NCI-H524 (cell line): ENCODE results near the gene SF3B2.
"Not testable (repeated sequence)": the region's sequence is repeated elsewhere in the genome, so short reads cannot be mapped to it uniquely, and the experiment has no call there.

Experiments
- DNase-seq, 2 experiments: peaks; one replicate each; lab custom pipeline; 2025; lab: John Stamatoyannopoulos, UW

Gene SF3B2

DNA sequence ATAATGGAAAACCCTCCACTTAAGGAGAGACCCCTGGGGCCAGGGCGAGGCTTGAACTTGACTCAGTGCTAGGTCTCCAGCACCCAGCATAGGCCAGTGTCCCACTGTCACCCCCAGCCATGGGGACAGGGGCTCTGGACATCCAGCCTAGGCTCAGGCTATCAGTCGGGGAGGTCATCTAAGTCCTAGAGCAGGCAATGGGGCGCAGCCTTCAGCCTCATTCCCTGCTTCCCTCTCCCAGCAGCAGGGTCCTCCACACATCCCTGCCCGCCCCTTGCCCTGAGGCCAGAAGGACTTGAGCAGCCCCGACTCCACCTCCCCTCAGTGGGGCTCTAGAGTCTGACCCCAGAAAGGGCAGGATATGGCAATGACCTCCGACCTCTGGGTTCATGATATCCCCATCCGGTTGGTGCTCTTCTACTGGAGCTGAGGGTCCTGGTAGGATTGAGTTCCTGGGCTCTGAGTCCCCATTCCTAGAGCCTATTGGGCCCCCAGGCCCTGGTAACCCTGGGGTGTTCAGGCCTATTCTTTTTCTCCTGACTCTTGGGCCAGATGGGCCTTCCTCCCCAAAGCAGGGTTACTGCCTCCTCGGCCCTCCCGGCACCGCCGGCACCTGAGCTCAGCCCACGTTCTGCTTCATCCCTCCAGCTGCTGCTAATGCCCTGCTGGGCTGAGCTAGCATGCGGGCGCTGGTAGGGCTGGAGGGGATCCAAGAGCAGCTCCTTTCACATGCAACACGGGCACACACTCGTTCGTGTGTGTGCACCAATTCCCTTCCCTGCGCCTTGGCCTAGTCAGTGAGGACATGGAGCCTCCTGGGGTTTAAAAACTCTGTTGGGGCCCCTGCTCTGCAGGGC, 36.0 kb upstream of the SF3B2 start:
- DNase-seq: no peak

DNA sequence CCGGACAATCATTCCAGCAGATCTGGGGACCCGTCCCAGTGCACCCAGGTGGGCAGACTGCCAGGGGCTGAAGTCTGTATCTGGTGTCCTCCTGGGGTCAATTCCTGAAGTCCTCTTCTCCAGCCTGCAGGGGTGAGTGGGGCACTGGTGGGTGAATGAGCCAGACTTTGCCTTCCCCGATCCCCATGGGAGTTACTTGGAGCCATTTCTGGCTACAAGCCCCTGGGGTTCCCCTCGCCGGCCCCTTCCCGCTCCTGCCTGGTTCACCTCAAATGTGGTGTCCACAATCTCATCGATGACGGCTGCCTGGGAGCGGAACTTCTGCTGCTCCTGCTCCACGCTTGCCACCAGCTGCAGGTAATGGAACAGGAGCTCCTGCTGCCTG, 35.4 kb upstream of the SF3B2 start:
- no peak for DNase-seq

DNA sequence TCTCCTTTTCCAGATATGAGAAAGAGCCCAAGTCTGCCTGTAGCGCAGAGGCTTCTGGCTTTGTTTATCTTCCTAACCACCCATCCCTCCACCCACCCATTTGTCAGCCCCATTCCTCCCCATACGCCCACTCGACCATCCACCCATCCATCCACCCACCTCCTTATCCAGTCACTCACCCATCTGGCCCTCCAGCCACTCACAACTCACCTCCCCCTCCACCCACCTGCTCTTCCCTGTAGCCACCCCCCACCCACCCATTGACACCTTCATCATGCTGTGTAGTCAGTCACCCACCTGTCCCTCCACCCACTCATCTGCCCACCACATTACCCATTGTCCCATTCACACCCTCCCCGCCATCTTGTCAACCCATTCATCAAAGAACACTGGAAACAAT, 34.8 kb upstream of the SF3B2 start:
- no peak for DNase-seq

DNA sequence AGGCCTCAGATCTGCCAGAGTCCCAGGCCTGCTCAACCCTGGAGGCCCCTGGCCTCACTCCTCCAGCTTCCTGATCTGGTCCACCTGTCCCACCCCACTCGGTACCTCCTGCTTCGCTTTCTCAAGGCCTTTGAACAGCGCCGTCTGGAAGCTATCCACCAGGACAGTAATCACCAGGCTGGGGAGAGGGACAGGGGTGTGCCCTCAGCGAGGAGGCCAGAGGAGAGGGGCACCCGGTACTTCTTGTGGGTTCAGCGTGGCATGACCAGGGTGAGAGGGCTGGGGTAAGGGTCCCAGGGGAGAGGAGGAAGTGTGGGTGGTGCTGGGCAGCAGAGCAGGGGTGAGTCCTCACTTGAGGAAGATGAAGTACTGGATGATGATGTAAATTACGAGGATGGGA, 32.0 kb upstream of the SF3B2 start:
- no peak for DNase-seq

DNA sequence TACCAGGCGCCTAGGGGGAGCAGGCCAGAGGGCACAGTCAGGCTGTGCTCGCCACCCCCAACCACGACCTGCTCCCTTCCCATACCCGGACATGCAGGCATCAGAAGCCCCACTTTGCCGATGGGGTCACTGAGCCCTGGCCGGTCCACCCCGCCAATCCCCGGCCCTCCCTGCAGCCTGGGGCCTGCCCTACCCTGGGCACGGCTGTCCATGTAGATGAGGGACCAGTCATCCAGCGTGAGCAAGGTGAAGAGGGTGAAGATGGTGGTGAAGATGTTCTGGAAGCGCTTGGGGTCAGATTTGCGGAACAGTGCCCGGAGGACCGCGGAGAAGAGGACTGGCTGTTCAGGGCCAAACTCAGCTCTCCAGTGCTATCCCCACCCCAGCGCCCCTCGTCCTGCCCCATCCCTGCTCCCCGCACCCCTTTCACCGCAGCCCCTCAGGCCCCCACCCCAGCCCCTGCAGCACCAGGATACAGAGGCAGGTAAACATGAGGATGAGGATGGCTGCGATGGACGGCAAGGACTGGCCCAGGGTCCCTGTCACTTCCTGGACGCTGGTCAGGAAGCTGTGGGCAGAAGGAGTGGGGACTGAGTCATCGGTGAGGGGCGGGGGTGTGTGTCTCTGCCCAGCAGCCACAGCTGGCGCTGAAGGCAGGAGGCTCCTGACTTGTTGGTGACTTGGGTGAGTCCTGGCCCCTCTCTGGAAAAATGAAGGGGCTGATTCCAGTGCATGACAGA, 31.4 kb upstream of the SF3B2 start:
- DNase-seq: no peak

DNA sequence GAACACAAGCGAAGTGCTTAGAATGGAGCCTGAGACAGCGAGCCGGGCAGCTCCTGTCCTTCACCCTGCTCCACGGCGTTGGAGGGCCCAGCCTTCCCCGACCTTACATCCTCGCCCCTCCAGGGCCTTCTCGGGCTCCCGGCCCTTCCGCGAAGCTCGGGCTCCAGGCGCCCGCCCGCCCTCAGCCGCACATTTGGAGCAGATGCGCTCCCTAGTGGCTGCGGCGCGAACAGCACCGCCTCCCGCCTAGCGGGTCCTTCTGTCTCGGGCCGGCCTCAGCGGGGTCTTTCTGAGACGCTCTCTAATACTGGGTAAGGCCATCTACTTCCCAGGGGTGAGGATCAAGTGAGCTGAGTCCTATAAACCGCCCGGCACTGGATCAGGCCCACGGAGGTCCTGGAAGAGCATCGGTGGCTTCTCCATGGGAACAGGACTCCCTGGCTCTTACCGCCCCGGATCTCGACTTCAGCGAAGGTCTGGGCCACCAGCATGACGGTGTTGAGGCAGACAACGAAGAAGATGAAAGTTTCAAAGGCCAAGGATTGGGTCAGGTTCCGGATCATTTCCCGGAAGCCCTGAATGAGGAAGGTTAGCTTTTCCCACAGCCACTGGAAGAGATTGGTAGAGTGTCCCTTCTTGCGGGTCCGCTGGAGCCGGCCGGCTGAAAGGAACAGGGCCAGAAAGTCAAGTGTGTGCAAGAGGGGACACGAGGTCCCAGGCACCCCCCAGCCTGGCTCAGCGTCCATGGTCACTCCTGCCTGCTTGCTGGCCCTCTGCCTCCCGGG, 29.6 kb upstream of the SF3B2 start:
- peak; percentile 24 to 46 for DNase-seq

DNA sequence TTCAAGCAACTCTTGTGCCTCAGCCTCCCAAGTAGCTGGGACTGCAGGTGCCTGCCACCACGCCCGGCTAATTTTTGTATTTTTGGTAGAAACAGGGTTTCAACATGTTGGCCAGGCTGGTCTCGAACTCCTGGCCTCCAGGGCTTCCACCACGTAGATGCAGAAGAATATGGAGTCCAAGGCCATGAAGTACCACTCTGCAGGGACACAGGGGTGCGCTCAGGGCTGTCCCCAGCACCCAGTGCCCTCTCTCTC, 29.1 kb upstream of the SF3B2 start:
- DNase-seq: not testable (repeated sequence)

DNA sequence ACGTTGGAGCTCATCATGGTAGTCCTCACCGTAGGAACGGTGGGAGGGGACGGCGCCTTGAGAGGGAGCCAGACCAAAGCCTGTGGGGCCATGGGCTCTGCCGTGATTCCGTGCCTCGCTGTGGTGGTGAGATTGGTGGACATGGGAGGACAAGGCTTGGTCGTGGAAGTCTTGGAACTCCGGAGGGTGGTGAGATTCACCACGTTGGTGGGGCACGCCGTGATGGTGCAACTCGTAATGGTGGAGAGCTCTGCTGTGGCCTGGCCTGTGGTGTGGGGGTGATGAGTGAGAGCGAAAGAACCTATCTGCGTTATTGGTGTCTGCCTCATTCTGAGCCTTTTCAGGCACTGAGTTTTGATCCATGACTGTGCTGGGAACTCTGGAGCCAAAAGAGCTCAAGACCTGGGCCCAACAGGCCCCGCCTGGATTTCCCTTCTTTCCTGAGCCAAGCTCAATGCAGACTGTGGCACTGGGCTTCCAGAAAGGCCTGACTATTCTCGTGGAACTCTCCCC, 26.1 kb upstream of the SF3B2 start, which contains the start of gene CATSPER1:
TSS of gene CATSPER1 (minus strand) at position 463 of the 513 bp plus-strand sequence. CDS start at position 363, 100 bp downstream.
- DNase-seq: no peak

DNA sequence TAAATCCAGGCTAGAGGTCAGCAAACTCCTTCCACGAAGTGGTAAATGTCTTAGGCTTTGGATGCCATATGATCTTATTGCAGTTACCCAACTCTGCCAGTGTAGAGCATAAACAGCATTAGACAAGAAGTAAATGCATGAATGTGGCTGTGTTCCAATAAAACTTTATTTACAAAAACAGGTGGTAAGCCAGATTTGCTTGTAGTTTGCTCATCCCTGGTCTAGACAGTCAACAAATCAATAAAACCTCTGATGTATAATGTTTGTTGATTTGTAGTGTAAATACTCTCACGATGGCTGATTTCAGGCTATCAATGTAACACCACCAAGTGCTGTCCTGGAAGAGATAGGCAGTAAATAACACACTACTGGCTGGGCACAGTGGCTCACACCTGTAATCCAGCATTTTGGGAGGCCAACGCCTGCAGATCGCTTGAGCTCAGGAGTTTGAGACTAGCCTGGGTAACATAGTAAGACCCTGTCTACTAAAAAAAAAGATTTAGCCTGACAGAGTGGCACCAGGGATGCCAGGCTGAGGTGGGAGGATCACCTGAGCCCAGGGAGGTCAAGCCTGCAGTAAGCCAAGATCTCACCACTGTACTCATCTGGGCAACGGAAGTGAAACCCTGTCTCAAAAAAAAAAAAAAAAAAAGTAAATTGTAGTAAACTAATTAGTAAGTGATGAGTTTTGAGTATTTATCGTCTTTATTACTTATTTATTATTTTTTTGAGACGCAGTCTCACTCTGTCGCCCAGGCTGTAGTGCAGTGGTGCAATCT, 19.0 kb upstream of the SF3B2 start:
- no peak for DNase-seq

DNA sequence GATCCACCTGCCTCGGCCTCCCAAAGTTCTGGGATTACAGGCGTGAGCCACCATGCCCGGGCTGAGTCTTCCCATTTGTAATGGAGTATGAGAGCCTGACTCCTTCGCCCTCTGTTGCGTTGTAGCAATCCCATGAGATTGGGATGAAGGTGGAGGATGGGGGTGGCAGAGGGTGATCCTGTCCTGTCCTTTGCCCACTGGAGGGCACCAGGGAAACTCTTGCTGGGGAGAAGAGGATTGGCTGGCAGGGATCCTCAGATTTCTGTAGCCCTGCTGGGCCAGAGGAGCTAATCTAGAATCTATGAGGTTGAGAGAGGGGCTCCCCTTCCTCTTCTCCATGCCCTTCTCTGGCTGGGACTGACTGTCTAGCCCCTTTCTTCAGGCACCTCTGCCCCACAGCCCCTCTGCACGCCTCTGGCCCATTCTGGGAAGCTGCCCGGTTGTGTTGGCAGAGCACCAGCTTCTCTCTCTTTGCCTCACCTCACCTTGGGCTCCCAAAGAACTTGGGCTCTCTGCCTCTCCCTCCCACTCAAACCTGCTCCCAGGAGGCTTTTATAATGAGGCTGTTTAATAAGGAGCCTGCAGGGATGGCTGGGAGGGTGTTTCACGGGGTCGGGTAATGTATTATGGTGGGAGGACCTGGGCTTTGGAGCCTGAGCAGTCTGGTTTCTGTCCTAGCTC, 16.4 kb upstream of the SF3B2 start:
- DNase-seq: no peak

DNA sequence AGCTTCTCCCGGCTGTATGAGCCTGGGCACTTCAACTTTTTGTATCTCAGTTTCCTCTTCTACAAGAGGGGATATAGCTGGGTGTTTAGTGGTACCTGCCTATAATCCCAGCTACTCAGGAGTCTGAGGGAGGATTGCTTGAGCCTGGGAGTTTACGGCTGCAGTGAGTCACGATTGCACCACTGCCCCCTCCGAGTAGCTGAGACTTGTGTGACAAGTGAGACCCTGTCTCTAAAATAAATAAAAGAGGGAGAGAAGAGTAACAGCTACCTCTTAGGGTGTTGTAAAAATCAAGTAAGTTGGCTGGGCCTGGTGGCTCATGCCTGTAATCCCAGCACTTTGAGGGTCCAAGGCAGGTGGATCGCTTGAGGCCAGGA, 15.8 kb upstream of the SF3B2 start:
- no peak for DNase-seq

DNA sequence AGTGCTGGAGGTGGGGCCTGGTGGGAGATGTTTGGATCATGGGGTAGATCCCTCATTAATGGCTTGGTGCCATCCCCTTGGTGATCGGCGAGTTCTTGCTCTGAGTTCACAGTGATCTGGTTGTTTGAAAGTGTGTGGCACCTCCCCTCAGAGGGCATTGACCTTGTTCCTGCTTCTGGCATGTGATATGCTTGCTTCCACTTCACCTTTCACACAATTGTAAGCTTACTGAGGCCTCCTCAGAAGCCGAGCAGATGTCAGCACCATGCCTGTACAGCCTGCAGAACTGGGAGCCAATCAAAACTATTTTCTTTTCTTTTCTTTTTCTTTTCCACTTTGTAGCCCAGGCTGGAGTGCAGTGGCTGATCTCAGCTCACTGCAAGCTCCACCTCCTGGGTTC, 14.8 kb upstream of the SF3B2 start:
- no peak for DNase-seq

DNA sequence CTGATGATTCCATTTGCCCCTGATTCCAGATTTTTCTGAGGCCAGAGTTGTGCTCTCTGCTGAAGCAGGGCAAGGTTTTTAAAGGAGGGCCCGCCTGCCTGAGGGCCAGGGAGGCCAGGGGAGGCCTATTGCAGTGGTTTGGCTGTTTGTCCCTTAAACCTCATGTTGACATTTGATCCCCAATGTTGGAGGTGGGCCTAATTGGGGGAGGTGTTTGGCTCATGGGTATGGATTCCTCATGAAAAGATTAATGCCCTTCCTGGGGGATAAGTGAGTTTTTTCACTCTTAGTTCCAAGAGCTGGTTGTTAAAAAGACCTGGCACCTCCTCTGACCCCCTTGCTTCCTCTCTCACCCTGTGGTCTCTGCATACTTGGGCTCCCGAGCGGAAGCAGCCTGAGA, 12.4 kb upstream of the SF3B2 start:
- no peak for DNase-seq

DNA sequence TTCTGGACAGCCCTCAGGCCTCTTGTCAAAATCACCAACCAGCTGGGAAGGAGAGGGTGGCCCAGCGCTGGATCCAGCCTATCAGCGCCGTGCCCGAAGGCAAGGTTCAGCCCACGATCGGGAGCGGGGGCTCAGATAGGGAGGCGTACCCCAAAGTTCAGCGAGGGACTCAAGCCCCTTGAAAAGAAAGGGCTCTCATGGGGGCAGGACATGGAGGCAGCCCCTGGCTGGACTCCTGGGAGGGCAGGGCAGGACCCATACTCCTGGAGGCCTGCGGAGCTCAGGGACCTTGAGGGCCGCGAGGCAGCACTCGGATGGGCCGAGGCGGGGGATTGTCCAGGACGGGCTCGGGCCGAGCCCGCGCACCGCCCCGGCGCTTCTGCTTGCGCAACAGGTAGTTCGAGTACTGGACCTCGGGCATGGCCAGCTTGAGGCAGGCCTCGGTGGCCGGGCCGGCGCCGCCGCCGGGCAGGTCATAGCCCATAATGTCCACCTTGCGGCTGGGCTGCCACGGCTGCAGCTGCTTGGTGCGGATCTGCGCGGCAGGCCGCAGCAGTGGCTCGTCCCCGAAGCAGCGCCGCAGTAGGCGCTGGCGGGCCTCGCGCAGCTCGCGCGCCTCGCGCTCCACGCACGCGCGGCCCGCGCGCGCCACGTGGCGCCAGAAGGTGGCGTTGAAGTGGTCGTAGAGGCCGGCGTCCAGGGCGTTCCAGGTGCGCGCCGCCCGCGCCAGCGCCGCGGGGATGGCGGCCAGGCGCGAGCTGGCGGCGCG, 9.8 kb upstream of the SF3B2 start:
- no peak for DNase-seq

DNA sequence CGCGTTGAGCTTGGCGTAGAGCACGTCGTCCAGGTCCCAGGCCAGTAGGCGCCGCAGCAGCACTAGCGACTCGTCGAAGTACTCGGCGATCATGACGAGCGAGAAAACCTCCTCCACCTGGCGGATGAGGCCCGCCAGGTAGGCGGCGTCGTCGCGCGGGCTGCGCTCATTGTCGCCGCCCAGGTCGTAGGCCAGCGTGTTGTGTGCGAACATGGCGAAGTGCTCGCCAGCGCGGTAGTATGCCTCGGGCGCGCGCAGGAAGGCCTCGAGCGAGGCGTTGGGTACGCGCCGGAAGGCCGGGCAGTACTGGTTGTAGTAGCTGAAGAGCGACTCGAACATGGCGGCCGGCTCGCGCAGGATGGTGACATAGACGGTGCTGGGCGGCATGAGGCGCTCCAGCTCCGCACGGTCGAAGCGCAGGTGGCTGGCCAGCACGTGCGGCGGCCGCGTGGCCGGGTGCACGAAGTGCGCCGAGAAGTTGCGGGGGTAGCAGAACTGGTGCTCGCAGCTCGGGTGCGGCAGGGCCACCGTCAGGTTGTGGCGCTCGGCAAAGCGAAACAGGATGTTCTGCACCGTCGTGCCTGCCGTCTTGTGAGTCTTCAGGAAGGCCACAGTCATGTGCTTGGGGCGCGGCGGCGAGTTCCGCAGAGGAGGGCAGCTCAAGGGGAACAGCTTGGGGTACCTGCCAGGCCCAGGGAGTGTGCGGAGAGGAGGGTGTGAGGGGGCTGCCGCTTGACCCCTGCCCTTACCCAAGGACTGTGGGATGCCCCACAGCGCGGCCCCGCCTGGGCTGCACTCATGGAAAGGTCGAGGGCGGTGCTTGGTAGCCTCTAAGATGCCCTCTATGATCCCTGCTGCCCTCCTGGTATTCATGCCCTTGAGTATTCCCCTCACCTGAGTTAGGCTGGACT, 8.9 kb upstream of the SF3B2 start:
- DNase-seq: no peak

DNA sequence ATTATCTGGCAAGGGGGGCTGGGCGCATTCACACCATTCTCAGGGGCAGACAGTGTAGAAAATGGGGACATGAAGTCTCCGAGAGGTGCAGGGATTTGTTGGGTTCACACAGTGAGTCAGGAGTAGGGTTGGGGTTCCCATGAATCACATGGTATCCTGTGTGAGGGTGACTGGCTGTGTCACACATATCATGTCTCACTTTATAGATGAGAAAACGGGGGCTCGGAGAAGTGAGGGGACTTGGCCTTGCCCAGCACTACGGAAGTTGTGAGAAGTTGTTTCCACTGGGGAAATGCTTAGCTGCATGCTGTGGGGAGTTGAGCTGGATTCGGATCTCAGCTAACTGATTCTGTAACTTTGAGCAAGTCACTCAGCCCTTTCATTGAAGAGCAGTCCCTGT, 7.4 kb upstream of the SF3B2 start:
- DNase-seq: no peak

DNA sequence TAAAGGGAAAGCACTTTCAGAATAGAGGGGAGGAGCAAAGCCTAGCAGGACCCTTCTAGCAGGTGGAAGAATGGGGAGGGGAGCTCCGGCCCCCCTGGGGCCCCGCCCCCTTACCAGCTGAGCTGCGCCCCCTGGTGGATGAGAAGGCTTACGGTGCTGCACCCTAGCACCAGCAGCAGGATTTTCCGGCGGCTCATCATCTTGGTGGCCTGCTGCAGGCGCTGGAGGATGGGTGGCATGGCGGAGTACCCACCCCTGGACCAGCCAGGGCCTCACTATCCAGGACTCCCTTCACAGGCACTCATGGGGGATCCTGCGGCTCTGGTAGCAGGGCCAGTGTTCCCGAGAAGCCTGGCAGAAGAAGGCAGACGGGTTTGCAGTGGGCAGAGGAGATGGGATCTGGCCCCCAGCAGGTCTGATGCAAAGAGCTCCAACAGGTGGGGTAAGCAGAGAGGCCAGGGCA, 7.0 kb upstream of the SF3B2 start:
- peak in 1 of 2 experiments; percentile 67 for DNase-seq

DNA sequence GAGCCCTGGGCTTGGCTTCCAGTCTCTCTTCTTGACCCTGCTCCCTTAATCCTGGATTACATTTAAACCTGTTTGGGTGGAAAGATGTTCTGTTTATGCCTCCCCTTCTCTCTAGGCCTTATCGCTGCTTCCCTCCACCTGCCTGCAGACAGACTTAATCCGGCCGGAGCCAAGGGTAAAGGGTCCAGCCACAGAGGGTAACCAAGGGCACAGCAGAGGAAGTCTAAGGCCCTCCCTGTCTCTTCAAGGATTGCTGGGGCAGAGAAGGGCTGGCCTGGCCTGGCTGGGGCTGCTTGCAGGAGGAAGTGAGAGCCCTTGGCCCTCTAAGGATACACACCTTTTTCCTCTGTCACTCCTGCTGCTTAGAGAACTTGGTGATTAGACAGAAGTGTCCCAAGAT, 5.3 kb upstream of the SF3B2 start:
- no peak for DNase-seq
